Measurements from ENCODE around the gene HOTAIR. TPM values are rescaled to one million over a fixed set of nuclear protein-coding genes. Genes with fewer than 3 reads are reported as not detected.

HOTAIR gene
- total RNA-seq, 1 donor from 2014 or later, result not detected

DNA sequence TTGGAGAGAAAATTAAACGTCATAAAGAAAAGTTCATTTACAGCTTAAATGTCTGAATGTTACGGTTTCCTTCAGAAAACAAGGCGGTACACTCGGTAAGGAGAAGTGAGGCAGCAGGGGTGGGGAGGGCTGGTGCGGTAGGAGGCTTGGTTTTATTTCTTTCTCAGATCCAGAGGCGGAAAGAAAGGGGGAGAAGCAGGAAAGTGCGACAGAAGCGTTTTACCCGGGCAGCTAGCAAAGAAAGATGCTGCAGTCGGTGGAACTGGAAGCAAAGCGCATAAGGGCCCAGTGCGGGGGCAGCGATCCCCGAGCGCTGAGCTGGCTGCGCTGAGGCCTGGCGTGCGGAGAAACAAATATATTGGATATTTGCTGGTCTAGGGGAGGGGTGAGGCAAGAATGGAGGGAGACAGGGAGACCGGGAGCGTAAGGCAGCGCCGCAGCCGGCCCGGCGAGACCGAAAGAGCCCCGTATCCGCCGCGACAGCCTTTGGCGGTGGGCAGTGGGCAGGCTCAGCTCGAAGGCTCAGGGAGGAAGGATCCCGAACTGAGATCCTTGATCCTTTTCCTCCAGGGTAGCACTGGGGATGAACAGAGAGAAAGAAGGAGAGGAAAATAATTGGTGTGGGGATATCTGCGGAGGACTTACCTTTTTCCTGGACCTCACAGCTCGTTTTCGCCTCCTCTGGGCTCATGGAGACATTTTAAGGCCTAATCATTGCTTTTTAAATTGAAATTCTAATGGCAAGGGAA, 8.2 kb downstream of the HOTAIR start:
- Histone ChIP-seq H3F3A (ENCODE audit: low read depth) (no peaks in the 10 kb centered on the region), H3K4me2 (no peak overlapping the region), H2AFZ (replicated peaks) (no peak overlapping the region), H3K79me2 (ENCODE audit: low read depth) (no peaks in the 10 kb centered on the region), H3K4me3 (no peak overlapping the region), H4K20me1 (ENCODE audit: low read depth) (peaks cover 87% of the 10 kb centered on the region), H3K36me3 (no peaks in the 10 kb centered on the region), H3K27me3 (peaks cover 100% of the 10 kb centered on the region), H3K9me3 (ENCODE audit: low read depth) (no peaks in the 10 kb centered on the region), H3K27ac (no peak overlapping the region), H3K4me1 (no peaks in the 10 kb centered on the region), H3K9ac (no peak overlapping the region)
- Mint-ChIP-seq H3K36me3 (peaks cover 2% of the 10 kb centered on the region), H3K27me3 (ENCODE audit: insufficient read depth, low read depth) (peaks cover 97% of the 10 kb centered on the region), H3K27ac (no peak overlapping the region), H3K4me1 (no peaks in the 10 kb centered on the region), H3K4me3 (peak overlapping the region; percentile 53), H3K9me3 (peaks cover 9% of the 10 kb centered on the region)
- DNase-seq (ENCODE audit: low spot score), result no peak
- TF ChIP-seq EZH2 (IDR thresholded peaks at IDR 0.05) (peak; percentile 100), EZH2phosphoT487 (IDR thresholded peaks at IDR 0.05) (peak; percentile 99)
- TF ChIP-seq, protein P1, sequence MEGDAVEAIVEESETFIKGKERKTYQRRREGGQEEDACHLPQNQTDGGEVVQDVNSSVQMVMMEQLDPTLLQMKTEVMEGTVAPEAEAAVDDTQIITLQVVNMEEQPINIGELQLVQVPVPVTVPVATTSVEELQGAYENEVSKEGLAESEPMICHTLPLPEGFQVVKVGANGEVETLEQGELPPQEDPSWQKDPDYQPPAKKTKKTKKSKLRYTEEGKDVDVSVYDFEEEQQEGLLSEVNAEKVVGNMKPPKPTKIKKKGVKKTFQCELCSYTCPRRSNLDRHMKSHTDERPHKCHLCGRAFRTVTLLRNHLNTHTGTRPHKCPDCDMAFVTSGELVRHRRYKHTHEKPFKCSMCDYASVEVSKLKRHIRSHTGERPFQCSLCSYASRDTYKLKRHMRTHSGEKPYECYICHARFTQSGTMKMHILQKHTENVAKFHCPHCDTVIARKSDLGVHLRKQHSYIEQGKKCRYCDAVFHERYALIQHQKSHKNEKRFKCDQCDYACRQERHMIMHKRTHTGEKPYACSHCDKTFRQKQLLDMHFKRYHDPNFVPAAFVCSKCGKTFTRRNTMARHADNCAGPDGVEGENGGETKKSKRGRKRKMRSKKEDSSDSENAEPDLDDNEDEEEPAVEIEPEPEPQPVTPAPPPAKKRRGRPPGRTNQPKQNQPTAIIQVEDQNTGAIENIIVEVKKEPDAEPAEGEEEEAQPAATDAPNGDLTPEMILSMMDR (IDR thresholded peaks at IDR 0.05), result no peak

DNA sequence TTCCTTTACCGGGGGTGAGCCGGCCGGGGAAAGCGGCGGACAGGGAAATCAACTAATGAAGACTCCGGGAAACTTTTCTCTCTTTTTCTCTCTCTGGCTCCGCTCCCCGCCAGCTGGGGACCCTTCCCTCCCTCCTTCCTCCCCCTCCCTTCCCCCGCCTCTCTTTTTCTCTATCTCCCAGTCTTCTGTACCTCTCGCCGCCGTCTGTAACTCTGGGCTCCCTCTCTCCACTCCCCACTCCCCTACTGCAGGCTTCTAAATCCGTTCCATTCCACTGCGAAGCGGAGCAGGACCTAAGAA, 8.7 kb downstream of the HOTAIR start:
- Histone ChIP-seq H3K27ac (no peak overlapping the region), H3K4me1 (no peaks in the 10 kb centered on the region), H2AFZ (replicated peaks) (no peak overlapping the region), H4K20me1 (ENCODE audit: low read depth) (peaks cover 82% of the 10 kb centered on the region), H3K27me3 (peaks cover 100% of the 10 kb centered on the region), H3K9ac (no peak overlapping the region), H3K79me2 (ENCODE audit: low read depth) (no peaks in the 10 kb centered on the region), H3K4me3 (no peak overlapping the region), H3K36me3 (no peaks in the 10 kb centered on the region), H3K4me2 (no peak overlapping the region), H3K9me3 (ENCODE audit: low read depth) (no peaks in the 10 kb centered on the region), H3F3A (ENCODE audit: low read depth) (no peaks in the 10 kb centered on the region)
- no peak for DNase-seq (ENCODE audit: low spot score)
- TF ChIP-seq, protein P1 (IDR thresholded peaks at IDR 0.05), result no peak
- TF ChIP-seq EZH2 (IDR thresholded peaks at IDR 0.05) (no peak), EZH2phosphoT487 (IDR thresholded peaks at IDR 0.05) (no peak)
- Mint-ChIP-seq H3K27ac (no peak overlapping the region), H3K27me3 (ENCODE audit: insufficient read depth, low read depth) (peaks cover 95% of the 10 kb centered on the region), H3K9me3 (peaks cover 9% of the 10 kb centered on the region), H3K4me1 (no peaks in the 10 kb centered on the region), H3K4me3 (no peak overlapping the region), H3K36me3 (peaks cover 2% of the 10 kb centered on the region)

DNA sequence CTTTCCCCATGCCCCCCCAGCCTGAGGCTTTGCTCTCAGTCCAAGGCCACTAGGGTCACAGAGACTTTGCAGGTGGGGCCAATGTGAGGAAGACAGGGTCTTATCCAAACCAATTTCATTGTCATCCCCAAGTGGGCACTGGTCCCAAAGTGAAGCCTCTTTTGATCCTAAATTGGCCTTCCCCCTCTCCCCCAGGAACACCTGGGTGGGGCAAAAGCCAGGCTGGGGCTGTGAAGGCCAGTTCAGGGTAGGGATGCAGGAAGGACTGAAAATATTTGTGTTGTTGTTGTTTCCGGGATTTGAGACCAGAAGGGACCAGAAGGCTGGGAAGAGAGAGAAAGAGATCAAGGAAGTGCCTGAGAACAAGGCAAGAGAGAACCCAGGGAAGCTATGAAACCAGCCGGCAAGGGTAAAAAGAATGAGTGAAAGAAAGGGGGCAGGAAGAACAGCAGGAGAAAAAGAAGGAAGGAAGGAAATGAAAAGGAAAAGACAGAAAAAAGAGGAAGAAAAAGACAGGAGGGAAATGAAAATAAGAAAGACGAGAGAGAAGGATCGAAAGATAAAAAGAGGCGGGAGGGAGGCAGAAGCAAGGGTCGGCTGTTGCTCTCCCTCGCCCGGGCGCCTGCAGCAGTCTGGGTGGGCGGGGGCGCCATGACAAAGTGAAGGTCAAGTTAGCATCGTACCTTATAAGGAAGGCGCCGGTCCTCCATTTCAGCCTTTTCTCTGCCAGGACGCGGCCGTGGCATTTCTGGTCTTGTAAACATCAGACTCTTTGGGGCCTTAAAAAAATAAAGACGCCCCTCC, 9.3 kb downstream of the HOTAIR start:
- H3F3A ChIP-seq (ENCODE audit: low read depth), result no peaks in the 10 kb centered on the region
- no peak overlapping the region for H3K27ac ChIP-seq
- peaks cover 9% of the 10 kb centered on the region for H3K9me3 Mint-ChIP-seq
- no peak overlapping the region for H3K4me3 Mint-ChIP-seq
- no peak overlapping the region for H3K4me3 ChIP-seq
- H3K79me2 ChIP-seq (ENCODE audit: low read depth), result no peaks in the 10 kb centered on the region
- no peak overlapping the region for H3K4me2 ChIP-seq
- no peak overlapping the region for H3K27ac Mint-ChIP-seq
- H3K9ac ChIP-seq, result no peak overlapping the region
- peaks cover 2% of the 10 kb centered on the region for H3K36me3 Mint-ChIP-seq
- H3K27me3 Mint-ChIP-seq (ENCODE audit: insufficient read depth, low read depth), result peaks cover 94% of the 10 kb centered on the region
- no peaks in the 10 kb centered on the region for H3K4me1 ChIP-seq
- H4K20me1 ChIP-seq (ENCODE audit: low read depth), result peaks cover 77% of the 10 kb centered on the region
- no peaks in the 10 kb centered on the region for H3K4me1 Mint-ChIP-seq
- H2AFZ ChIP-seq (replicated peaks), result no peak overlapping the region
- no peak for DNase-seq (ENCODE audit: low spot score)
- no peaks in the 10 kb centered on the region for H3K36me3 ChIP-seq
- H3K9me3 ChIP-seq (ENCODE audit: low read depth), result no peaks in the 10 kb centered on the region
- peaks cover 100% of the 10 kb centered on the region for H3K27me3 ChIP-seq
- TF ChIP-seq, protein P1 (IDR thresholded peaks at IDR 0.05), result no peak
- no peak for TF ChIP-seq EZH2phosphoT487 (IDR thresholded peaks at IDR 0.05)

All from neural progenitor cell (in vitro differentiated cells).